GM12891 (cell line): ENCODE results near the gene OR1M1.

ENCODE experiments used
- PAX5 ChIP-seq: IDR thresholded peaks from 2 replicates; pipeline ENCODE4 v1.6.1; 2011; ENCODE audit warnings: low read length, moderate library complexity, mild to moderate bottlenecking; ENCODE audit not compliant: insufficient read depth, severe bottlenecking
- POLR2A ChIP-seq: IDR thresholded peaks from 2 replicates; pipeline ENCODE4 v1.6.1; 2011; ENCODE audit warnings: low read depth, low read length, control low read depth
- POLR2AphosphoS5 ChIP-seq: IDR thresholded peaks from 2 replicates; pipeline ENCODE4 v1.6.1; 2011; ENCODE audit warnings: low read depth, low read length, control low read depth
- POU2F2 ChIP-seq: IDR thresholded peaks from 2 replicates; pipeline ENCODE4 v1.6.1; 2011; ENCODE audit warnings: low read depth, mild to moderate bottlenecking, control low read depth, low read length, moderate library complexity
- TAF1 ChIP-seq: IDR thresholded peaks from 2 replicates; pipeline ENCODE4 v1.6.1; 2011; ENCODE audit warnings: low read depth, low read length, control low read depth

DNA sequence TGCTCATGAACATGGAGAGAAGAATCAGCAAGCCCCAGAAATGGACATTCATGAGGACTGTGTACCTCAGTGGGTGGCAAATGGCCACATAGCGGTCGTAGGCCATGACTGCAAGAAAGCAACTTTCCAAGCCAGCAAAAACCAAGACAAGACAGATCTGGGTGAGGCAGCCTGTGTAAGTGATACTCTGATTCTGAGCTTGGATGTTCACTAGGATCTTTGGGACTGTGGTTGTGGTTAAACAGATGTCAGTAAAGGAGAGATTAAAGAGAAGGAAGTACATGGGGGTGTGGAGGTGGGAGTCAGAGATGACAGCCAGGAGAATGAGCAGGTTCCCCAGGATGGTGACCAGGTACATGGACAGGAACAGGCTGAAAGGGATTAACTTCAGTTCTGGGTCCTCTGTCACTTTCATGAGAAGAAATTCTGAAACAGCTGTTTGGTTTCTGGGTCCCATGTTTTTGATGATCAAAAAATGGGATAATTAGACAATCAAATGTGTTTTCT is 28.5 kb downstream of the OR1M1 start, which contains the start of gene OR7G1:
- no peak for TF ChIP-seq POLR2A
- no peak for TF ChIP-seq POLR2AphosphoS5
- no peak for TF ChIP-seq TAF1
- TF ChIP-seq PAX5 = no peak
- TF ChIP-seq POU2F2 = no peak
